Neural cell (in vitro differentiated cells): ENCODE results near the gene GABPA.
"Not testable (repeated sequence)": the region's sequence is repeated elsewhere in the genome, so short reads cannot be mapped to it uniquely, and the experiment has no call there.

Source experiments
- CTCF ChIP-seq: fragments of 450-650 bp; IDR thresholded peaks from 2 replicates; pipeline ENCODE4 v1.5.1; 2014; ENCODE audit warnings: antibody characterized with exemption, mild to moderate bottlenecking, moderate library complexity; ENCODE audit not compliant: poor library complexity, severe bottlenecking
- EZH2 ChIP-seq: fragments of 200-600, 300-800 bp; shearing (Covaris generic), sonication (generic); IDR thresholded peaks from 2 replicates; pipeline ENCODE4 v1.6.1; 2014; ENCODE audit warnings: antibody characterized with exemption, low read length, borderline replicate concordance, mild to moderate bottlenecking; ENCODE audit not compliant: insufficient read depth, poor library complexity, severe bottlenecking
- REST ChIP-seq: IDR thresholded peaks from 2 replicates; pipeline ENCODE4 v1.6.1; 2012; ENCODE audit warnings: borderline replicate concordance

GRCh38 chr21:25695461-25695860 lies 39.3 kb upstream of the GABPA start:
- TF ChIP-seq REST, EZH2, CTCF: not testable (repeated sequence)
